Fibroblast of villous mesenchyme (primary cell): ENCODE measurements around the gene HSPA9. TPM values are rescaled to one million over a fixed set of nuclear protein-coding genes. Genes with fewer than 3 reads are reported as not detected.

Experiments
- DNase-seq: peaks from one replicate; pipeline ENCODE4 v3.0.0-alpha.2; 2010; ENCODE audit warnings: low read depth
- H3K4me3 ChIP-seq: 2 replicates; pipeline ENCODE4 v1.5.1; 2011; ENCODE audit warnings: low read depth, mild to moderate bottlenecking, low read length
- total RNA-seq: library from RNA; depleted of rRNA; stranded (reverse); fragments of >200 nt; gene quantifications from 2 replicates; pipeline ENCODE4 v1.2.3, GENCODE V29; 2012
- TF ChIP-seq, protein P1 (sequence below): IDR thresholded peaks from 2 replicates; pipeline ENCODE4 v1.5.1; 2012; ENCODE audit warnings: low read depth, mild to moderate bottlenecking, low read length; ENCODE audit not compliant: insufficient read depth

HSPA9 gene
- total RNA-seq, result 334 and 336 TPM in 2 replicates

DNA sequence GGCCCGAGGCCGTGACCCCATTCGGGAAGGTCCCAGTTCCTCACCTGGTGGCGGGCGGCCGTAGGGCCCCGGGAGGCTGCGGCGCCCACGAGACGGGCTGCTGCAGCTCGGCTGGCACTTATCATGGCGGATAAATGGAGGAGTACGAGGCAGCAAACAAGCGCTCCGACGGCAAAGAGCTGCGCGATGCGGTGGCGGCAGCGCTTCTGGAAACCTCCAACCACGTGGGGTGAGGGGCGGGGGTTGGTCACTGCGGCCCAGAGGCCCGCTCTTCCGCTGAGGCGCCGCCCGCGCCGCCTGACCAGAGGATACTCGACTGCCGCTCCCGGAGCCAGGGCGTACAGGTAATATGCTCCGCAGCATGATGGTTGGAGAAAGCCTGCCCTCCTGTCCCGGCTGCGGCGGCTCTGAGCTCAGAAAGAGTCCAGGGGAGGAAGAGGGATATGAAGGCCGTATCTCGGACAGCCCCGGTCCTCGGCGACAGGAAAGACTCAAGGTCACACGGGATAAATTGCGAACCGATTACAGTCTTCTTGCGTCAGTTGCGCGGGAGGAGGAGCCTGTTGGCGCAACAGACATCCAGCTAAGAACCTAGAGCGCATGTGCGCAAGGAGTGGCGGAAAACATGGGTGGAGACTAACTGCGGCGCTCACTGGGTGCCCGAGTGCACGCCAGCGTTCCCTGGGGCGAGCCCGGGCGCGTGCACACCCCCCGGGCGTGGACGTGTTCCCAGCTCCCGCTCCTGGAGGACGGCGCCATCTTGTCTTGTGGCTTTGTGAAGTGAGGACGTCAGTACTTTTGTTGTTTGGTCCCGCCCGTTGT lies at the start of gene HSPA9:
Gene HSPA9 (minus strand): TSS at position 208 of the 822 bp plus-strand sequence. CDS start 83 bp downstream, at position 125.
- DNase-seq, result peak; percentile 100
- peak within 1 kb of the TSS; percentile 99 for H3K4me3 ChIP-seq
- TF ChIP-seq, protein P1, sequence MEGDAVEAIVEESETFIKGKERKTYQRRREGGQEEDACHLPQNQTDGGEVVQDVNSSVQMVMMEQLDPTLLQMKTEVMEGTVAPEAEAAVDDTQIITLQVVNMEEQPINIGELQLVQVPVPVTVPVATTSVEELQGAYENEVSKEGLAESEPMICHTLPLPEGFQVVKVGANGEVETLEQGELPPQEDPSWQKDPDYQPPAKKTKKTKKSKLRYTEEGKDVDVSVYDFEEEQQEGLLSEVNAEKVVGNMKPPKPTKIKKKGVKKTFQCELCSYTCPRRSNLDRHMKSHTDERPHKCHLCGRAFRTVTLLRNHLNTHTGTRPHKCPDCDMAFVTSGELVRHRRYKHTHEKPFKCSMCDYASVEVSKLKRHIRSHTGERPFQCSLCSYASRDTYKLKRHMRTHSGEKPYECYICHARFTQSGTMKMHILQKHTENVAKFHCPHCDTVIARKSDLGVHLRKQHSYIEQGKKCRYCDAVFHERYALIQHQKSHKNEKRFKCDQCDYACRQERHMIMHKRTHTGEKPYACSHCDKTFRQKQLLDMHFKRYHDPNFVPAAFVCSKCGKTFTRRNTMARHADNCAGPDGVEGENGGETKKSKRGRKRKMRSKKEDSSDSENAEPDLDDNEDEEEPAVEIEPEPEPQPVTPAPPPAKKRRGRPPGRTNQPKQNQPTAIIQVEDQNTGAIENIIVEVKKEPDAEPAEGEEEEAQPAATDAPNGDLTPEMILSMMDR, result no peak

DNA sequence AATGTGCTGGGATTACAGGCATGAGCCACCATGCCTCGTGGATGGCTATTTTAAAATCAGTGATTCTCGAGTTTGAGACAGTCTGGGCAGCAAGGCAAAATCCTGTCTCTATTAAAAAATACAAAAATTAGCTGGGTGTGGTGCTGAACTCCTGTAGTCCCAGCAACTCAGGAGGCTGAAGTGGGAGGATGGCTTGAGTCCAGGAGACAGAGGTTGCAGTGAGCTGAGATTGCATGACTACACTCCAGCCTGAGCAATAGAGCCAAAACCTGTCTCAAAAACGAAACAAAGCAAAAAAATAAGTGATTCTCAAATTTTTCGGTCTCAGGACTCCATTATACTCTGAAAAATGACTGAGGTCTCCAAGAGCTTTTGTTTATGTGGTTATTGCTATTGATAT lies 47.9 kb upstream of the HSPA9 start:
- DNase-seq, result no peak

GRCh38 chr5:138622051-138622450 lies 46.9 kb upstream of the HSPA9 start:
- no peak for DNase-seq
- TF ChIP-seq, protein P1, result no peak

More for the DNA sequence above, 47.9 kb upstream of the HSPA9 start:
- no peak overlapping the region for H3K4me3 ChIP-seq
- TF ChIP-seq, protein P1, result no peak

GRCh38 chr5:138620663-138621224 lies 45.5 kb upstream of the HSPA9 start:
- no peak overlapping the region for H3K4me3 ChIP-seq
- TF ChIP-seq, protein P1, result no peak
- no peak for DNase-seq

More at GRCh38 chr5:138622051-138622450, 46.9 kb upstream of the HSPA9 start:
- no peak overlapping the region for H3K4me3 ChIP-seq

GRCh38 chr5:138616508-138616907 lies 41.3 kb upstream of the HSPA9 start:
- no peak overlapping the region for H3K4me3 ChIP-seq
- DNase-seq, result no peak
- TF ChIP-seq, protein P1, result no peak

DNA sequence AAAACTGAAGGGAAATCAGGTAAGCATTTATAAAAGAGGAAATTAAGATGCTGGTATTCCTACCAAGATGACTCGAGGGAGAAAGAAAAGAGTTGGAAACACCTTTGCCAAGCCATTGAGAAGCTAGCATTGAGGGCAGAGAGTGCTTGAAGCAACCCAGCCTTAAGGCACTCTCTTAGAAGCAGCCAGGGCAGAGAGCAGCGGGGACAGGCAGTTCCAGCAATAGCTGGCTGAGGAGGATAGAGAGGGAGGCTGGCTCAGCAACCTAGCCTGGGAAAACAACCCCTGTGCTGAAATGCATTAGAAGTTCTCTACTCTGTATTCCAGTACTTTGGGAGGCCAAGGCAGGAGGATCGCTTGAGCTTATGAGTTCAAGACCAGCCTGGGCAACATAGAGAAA lies 40.3 kb upstream of the HSPA9 start:
- no peak for DNase-seq
- no peak overlapping the region for H3K4me3 ChIP-seq
- TF ChIP-seq, protein P1, result no peak
